Cardiac septum (tissue), 1 donor: ENCODE results near the gene LILRB4. TPM values are rescaled to one million over a fixed set of nuclear protein-coding genes. Genes with fewer than 3 reads are reported as not detected.
"Not testable (repeated sequence)": the region's sequence is repeated elsewhere in the genome, so short reads cannot be mapped to it uniquely, and the experiment has no call there.

Source experiments
- DNase-seq: peaks from one replicate; pipeline ENCODE4 v3.0.0-alpha.2; 2020; ENCODE audit warnings: low spot score
- intact Hi-C: fragments of 100-400 bp; cut with DNase I; formaldehyde crosslinking; loops from one replicate; pipeline ENCODE4 v1.14.0; 2022
- microRNA-seq: library from miRNA; unstranded; fragments of <30 nt; microRNA quantifications from one replicate; pipeline ENCODE4 v1.2.0, GENCODE V29; 2020
- total RNA-seq: library from RNA; stranded (reverse); fragmentation: NEBNext Ultra II Directional; extraction: Animal tissue kit (Norgen Biotek cat#: 25700); gene quantifications from one replicate; pipeline ENCODE4 v1.2.1, GENCODE V29; 2021
- donor health status: DM: no; HTN: no; CAD: no.

Gene LILRB4
- total RNA-seq, 1 donor from 2014 or later = 1.2 TPM

- intact Hi-C loops, DNase-seq: not testable (repeated sequence)
Measured at GRCh38 chr19:54681596-54681995, 18.8 kb downstream of the LILRB4 start.

- intact Hi-C loops = no loop called here
- DNase-seq = no peak
Measured at GRCh38 chr19:54682306-54682856, 19.6 kb downstream of the LILRB4 start.

- intact Hi-C loops = no loop called here
Measured at GRCh38 chr19:54684527-54684926, 21.7 kb downstream of the LILRB4 start.

GRCh38 chr19:54691582-54692297, 29.0 kb downstream of the LILRB4 start:
- DNase-seq = no peak
- intact Hi-C loops = no loop called here

More at GRCh38 chr19:54684527-54684926, 21.7 kb downstream of the LILRB4 start:
- DNase-seq = no peak

- intact Hi-C loops = no loop called here
- no peak for DNase-seq
Measured at GRCh38 chr19:54692298-54692615, 29.5 kb downstream of the LILRB4 start.

- DNase-seq = no peak
Measured at GRCh38 chr19:54694648-54695047, 31.9 kb downstream of the LILRB4 start.

GRCh38 chr19:54696117-54696548, 33.3 kb downstream of the LILRB4 start:
- DNase-seq = no peak
- intact Hi-C loops = no loop called here

More at GRCh38 chr19:54694648-54695047, 31.9 kb downstream of the LILRB4 start:
- intact Hi-C loops = no loop called here

- DNase-seq = no peak
- intact Hi-C loops = no loop called here
Measured at GRCh38 chr19:54696766-54697165, 34.0 kb downstream of the LILRB4 start.

- intact Hi-C loops, DNase-seq: not testable (repeated sequence)
Measured at GRCh38 chr19:54697716-54698115, 34.9 kb downstream of the LILRB4 start.

GRCh38 chr19:54704928-54705327, 42.1 kb downstream of the LILRB4 start:
- no peak for DNase-seq
- intact Hi-C loops = no loop called here

GRCh38 chr19:54707962-54708361, 45.2 kb downstream of the LILRB4 start:
- intact Hi-C loops = no loop called here
- DNase-seq = no peak

- DNase-seq = no peak
- intact Hi-C loops = no loop called here
Measured at GRCh38 chr19:54708781-54709180, 46.0 kb downstream of the LILRB4 start.

- intact Hi-C loops = no loop called here
Measured at GRCh38 chr19:54709212-54709948, 46.6 kb downstream of the LILRB4 start.

GRCh38 chr19:54709956-54710355, 47.2 kb downstream of the LILRB4 start:
- intact Hi-C loops, DNase-seq: not testable (repeated sequence)

More at GRCh38 chr19:54709212-54709948, 46.6 kb downstream of the LILRB4 start:
- DNase-seq = no peak

Small RNAs within 50 kb of the gene (microRNA-seq; reads per million reads assigned to microRNA genes)
- gene MIR8061 = not detected

Other genes starting within 250 kb of the LILRB4 start
- gene TTYH1, start 247.5 kb upstream of the LILRB4 start, total RNA-seq = 1.3 TPM
- gene LENG8, start 213.8 kb upstream of the LILRB4 start, total RNA-seq = 86.5 TPM
- 2.9 TPM for gene LENG9, start 199.2 kb upstream of the LILRB4 start, total RNA-seq
- gene CDC42EP5, start 189.7 kb upstream of the LILRB4 start, total RNA-seq = 14.2 TPM
- gene LAIR2, start 160.2 kb upstream of the LILRB4 start, total RNA-seq = not detected
- 1.3 TPM for gene LILRA2, start 89.2 kb upstream of the LILRB4 start, total RNA-seq
- gene LILRA1, start 69.4 kb upstream of the LILRB4 start, total RNA-seq = 0.51 TPM
- gene LILRB1, start 32.5 kb upstream of the LILRB4 start, total RNA-seq = 1.5 TPM
- not detected for gene KIR3DL3, start 61.5 kb downstream of the LILRB4 start, total RNA-seq
- gene KIR2DL3, start 75.5 kb downstream of the LILRB4 start, total RNA-seq = not detected
- not detected for gene KIR2DL1, start 106.8 kb downstream of the LILRB4 start, total RNA-seq
- gene KIR2DL4, start 140.6 kb downstream of the LILRB4 start, total RNA-seq = not detected
- gene KIR3DL1, start 153.5 kb downstream of the LILRB4 start, total RNA-seq = not detected
- not detected for gene KIR2DS4, start 169.7 kb downstream of the LILRB4 start, total RNA-seq
- not detected for gene KIR3DL2, start 187.5 kb downstream of the LILRB4 start, total RNA-seq
- gene FCAR, start 211.2 kb downstream of the LILRB4 start, total RNA-seq = 0.70 TPM
- not detected for gene NCR1, start 243.2 kb downstream of the LILRB4 start, total RNA-seq